Activated CD8-positive, alpha-beta memory T cell treated with anti-CD3 and anti-CD28 coated beads, Interleukin-2, amount 10 ng/mL, durations not matched to agents 7 days and 5 days (primary cell): Measurements from ENCODE around the gene EVX2. TPM values are rescaled to one million over a fixed set of nuclear protein-coding genes. Genes with fewer than 3 reads are reported as not detected.

Source experiments
- ATAC-seq: fragments of 150-1000 bp; cut with Tn5 transposase; one replicate; pipeline ENCODE4 v1.10.0; 2021; ENCODE audit warnings: moderate library complexity
- CTCF ChIA-PET: fragments of 350-600 bp; sonication (Branson Sonifier 250); formaldehyde crosslinking; loops from one replicate; lab custom pipeline; 2021; ENCODE audit warnings: antibody characterized with exemption; lab: Charles Lee
- DNase-seq: peaks from one replicate; pipeline ENCODE4 v3.0.0-alpha.2; 2020
- H3K27ac Mint-ChIP-seq: one replicate; pipeline ENCODE4 v1.8.0; 2021; ENCODE audit warnings: mild to moderate bottlenecking, mixed read lengths
- H3K27me3 Mint-ChIP-seq: one replicate; pipeline ENCODE4 v1.8.0; 2021; ENCODE audit warnings: mixed read lengths
- H3K36me3 Mint-ChIP-seq: one replicate; pipeline ENCODE4 v1.8.0; 2021; ENCODE audit warnings: mild to moderate bottlenecking, mixed read lengths
- H3K4me1 Mint-ChIP-seq: one replicate; pipeline ENCODE4 v1.8.0; 2021; ENCODE audit warnings: mixed read lengths
- H3K4me3 Mint-ChIP-seq: one replicate; pipeline ENCODE4 v1.8.0; 2021; ENCODE audit warnings: mild to moderate bottlenecking, moderate library complexity, mixed read lengths
- H3K9me3 Mint-ChIP-seq: one replicate; pipeline ENCODE4 v1.8.0; 2022; ENCODE audit warnings: low read depth, mixed read lengths
- total RNA-seq, 2 experiments: library from RNA; stranded (reverse); gene quantifications; one replicate each; pipeline ENCODE4 v1.2.3, GENCODE V29; 2021

Gene EVX2
- total RNA-seq, 2 experiments from 2014 or later = not detected

GRCh38 chr2:176076063-176076462 lies 7.7 kb downstream of the EVX2 start:
- DNase-seq = no peak
- H3K4me1 Mint-ChIP-seq = peaks cover 8% of the 10 kb centered on the region
- no peaks in the 10 kb centered on the region for H3K9me3 Mint-ChIP-seq
- no peak overlapping the region for H3K27ac Mint-ChIP-seq
- CTCF ChIA-PET = no interaction called here
- no peak overlapping the region for H3K4me3 Mint-ChIP-seq
- no peak for ATAC-seq
- H3K27me3 Mint-ChIP-seq = peaks cover 82% of the 10 kb centered on the region
- H3K36me3 Mint-ChIP-seq = peaks cover 3% of the 10 kb centered on the region

DNA sequence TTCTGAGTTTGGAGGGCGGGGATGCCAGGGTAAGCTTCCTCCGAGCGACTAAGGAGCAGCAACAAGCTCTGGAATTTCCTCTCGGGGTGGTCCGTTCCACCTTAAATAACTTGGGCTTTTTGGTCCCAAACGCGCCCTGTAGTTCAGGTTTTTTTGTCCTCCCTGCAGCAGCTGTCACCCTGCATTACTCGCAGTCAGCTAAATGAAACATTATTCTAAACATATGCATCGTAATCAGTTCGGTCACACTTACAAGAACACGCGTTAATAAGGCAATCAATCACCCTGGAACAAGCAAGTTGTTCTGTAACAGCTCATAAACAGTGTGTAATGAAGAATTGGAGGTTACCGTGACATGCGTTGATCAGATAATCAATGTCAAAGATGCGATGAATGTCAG lies 8.3 kb downstream of the EVX2 start:
- Mint-ChIP-seq H3K4me3 (no peak overlapping the region), H3K4me1 (peaks cover 6% of the 10 kb centered on the region), H3K36me3 (peaks cover 3% of the 10 kb centered on the region), H3K9me3 (no peaks in the 10 kb centered on the region), H3K27me3 (peaks cover 82% of the 10 kb centered on the region), H3K27ac (no peak overlapping the region)
- no peak for DNase-seq
- CTCF ChIA-PET = interaction anchor here (1.2 kb wide), 1 partner anchor 386 kb away, joined by 4 read pairs; no protein-coding TSS in a partner anchor
- no peak for ATAC-seq

DNA sequence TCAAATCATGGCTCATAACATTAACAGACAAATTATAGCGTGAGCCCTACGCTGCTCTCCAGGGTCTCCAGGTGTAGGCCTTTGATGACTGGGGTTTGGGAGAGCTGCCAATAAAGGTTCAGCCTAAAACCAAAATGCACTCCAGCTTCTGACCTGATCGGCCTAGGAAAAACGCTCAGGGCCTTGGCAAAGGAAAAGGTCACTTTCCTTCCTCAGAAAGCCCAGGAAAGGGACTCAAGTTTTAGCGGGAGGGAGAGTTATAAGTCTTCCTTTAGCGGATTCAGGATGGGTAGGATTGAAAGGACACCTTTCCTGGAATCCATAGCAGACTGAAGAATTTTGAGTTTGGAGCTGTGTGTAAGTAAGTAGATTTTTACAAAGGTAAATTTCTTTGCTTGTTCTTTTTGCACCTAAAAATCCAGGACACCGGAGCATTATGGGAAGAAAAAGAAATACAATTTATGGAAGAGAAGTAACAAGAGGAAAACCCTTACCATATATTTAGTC lies 8.8 kb downstream of the EVX2 start:
- peaks cover 6% of the 10 kb centered on the region for H3K4me1 Mint-ChIP-seq
- no peak for DNase-seq
- H3K36me3 Mint-ChIP-seq = peaks cover 3% of the 10 kb centered on the region
- CTCF ChIA-PET = interaction anchor here (1.2 to 1.3 kb wide), 2 partner anchors 36 to 385 kb away, joined by 3 to 4 read pairs; no protein-coding TSS in a partner anchor
- no peak overlapping the region for H3K27ac Mint-ChIP-seq
- no peak overlapping the region for H3K4me3 Mint-ChIP-seq
- no peaks in the 10 kb centered on the region for H3K9me3 Mint-ChIP-seq
- ATAC-seq = no peak
- H3K27me3 Mint-ChIP-seq = peaks cover 87% of the 10 kb centered on the region

DNA sequence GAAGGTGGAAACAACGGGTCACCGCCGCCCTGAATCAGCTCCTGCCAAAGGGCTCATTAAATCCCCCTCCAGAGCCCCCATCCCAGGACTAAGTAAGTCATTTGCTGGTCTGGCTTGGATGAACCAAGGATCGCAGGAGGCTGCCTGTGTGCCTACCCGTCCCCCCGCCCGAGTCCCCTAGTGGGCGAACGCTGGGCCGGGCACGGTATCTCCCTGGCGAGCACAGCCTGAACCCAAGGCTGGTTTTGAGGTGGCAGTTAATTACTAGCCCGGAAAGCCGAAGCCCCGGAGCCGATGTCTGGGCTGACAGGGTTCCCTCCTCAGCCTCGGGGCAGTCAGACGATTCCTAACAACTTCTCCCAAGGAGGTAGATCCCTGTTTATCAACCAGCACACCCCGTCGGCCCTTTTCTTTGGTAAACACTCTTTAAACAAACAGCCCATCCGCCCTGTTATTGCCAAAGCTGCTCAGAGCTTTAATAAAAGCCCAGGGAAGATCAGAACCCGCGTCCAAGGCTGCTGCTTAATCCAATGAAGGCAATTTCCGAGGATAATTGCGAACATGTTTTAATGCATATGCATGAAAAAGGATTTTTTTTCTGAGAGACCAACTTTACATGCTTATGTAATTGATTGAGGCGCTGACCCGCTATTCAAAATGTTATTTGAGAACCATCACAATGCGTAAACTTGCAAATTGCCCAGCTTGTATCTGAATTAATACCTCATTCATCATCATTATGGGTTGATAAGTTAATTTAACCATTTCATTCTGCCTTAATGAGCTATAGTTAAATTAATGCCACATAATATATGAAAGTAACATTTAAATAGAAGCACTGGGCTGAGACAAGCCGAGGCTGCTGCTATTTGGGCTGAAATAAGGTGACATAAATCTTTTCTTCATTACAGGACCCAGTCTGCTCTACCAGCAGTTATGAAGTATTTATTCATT lies 10.5 kb downstream of the EVX2 start:
- CTCF ChIA-PET = interaction anchor here (1.0 to 1.3 kb wide), 2 partner anchors 37 to 53 kb away, joined by 3 read pairs; no protein-coding TSS in a partner anchor
- Mint-ChIP-seq H3K36me3 (no peaks in the 10 kb centered on the region), H3K4me3 (no peak overlapping the region), H3K9me3 (no peaks in the 10 kb centered on the region), H3K4me1 (peaks cover 2% of the 10 kb centered on the region), H3K27me3 (peaks cover 90% of the 10 kb centered on the region), H3K27ac (no peak overlapping the region)
- DNase-seq (no peak), ATAC-seq (no peak)

DNA sequence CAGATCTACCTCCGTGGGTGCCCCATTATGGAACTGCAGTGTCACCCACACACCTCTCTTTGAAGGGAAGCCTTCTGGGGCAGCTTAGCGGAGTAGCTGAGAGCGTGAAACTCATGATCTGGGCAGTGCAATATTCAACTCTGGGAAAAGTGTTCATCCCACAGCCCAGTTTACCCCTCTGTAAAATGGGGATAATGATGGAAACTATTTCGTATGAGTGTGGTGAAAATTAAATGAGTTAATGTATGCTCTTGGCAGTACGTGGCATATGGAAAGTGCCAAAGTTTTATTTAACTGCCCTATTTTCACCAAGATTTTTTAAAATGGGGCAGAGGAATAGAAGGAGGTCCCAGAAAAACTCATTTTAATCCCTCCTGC lies 11.5 kb downstream of the EVX2 start:
- peaks cover 5% of the 10 kb centered on the region for H3K4me1 Mint-ChIP-seq
- H3K4me3 Mint-ChIP-seq = no peak overlapping the region
- no peak for DNase-seq
- no peaks in the 10 kb centered on the region for H3K36me3 Mint-ChIP-seq
- no peak for ATAC-seq
- no peaks in the 10 kb centered on the region for H3K9me3 Mint-ChIP-seq
- H3K27me3 Mint-ChIP-seq = peaks cover 97% of the 10 kb centered on the region
- H3K27ac Mint-ChIP-seq = no peak overlapping the region
- CTCF ChIA-PET = interaction anchor here (1.1 kb wide), 1 partner anchor 54 kb away, joined by 3 read pairs; no protein-coding TSS in a partner anchor

- Mint-ChIP-seq H3K4me3 (no peak overlapping the region), H3K9me3 (no peaks in the 10 kb centered on the region), H3K27ac (no peak overlapping the region), H3K27me3 (peaks cover 98% of the 10 kb centered on the region), H3K36me3 (no peaks in the 10 kb centered on the region), H3K4me1 (peaks cover 5% of the 10 kb centered on the region)
- ATAC-seq = no peak
- no peak for DNase-seq
- CTCF ChIA-PET = interaction anchor here (0.8 to 1.1 kb wide), 2 partner anchors 21 to 55 kb away, joined by 3 read pairs; partner anchors contain the start of gene HOXD13
Observed at GRCh38 chr2:176071330-176072291, 12.2 kb downstream of the EVX2 start.

DNA sequence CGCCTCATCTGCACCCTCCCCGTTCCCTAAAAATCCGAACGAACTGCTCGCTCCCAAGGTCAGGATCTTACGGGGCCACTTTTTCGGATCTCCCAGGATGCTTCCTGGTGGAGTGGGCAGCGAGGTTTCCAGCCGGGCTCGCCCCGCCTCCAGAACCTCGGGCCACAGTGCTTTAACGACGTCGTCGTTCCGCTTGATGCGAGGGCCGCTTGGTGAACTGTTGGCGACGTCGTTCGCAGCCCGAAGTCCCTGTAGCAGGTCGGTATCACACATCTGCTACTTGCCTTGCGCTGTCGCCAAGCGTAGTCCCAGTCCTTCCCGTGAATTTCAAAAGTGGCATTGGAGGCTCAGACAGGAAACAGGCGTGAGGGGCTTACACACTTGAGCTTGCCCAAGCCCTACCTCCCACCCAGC lies 15.3 kb downstream of the EVX2 start:
- H3K4me1 Mint-ChIP-seq = peaks cover 13% of the 10 kb centered on the region
- H3K27ac Mint-ChIP-seq = no peak overlapping the region
- H3K4me3 Mint-ChIP-seq = no peak overlapping the region
- no peak for ATAC-seq
- no peaks in the 10 kb centered on the region for H3K36me3 Mint-ChIP-seq
- no peak for DNase-seq
- H3K27me3 Mint-ChIP-seq = peaks cover 96% of the 10 kb centered on the region
- CTCF ChIA-PET = no interaction called here
- no peaks in the 10 kb centered on the region for H3K9me3 Mint-ChIP-seq

- CTCF ChIA-PET = no interaction called here
- Mint-ChIP-seq H3K9me3 (no peaks in the 10 kb centered on the region), H3K27ac (no peak overlapping the region), H3K36me3 (no peaks in the 10 kb centered on the region), H3K4me3 (no peak overlapping the region), H3K27me3 (peaks cover 89% of the 10 kb centered on the region), H3K4me1 (peaks cover 13% of the 10 kb centered on the region)
- DNase-seq = no peak
- no peak for ATAC-seq
Observed at GRCh38 chr2:176067589-176068418, 16.0 kb downstream of the EVX2 start.

GRCh38 chr2:176066645-176067588 lies 16.8 kb downstream of the EVX2 start:
- H3K27me3 Mint-ChIP-seq = peaks cover 89% of the 10 kb centered on the region
- H3K4me1 Mint-ChIP-seq = peaks cover 13% of the 10 kb centered on the region
- no peak overlapping the region for H3K27ac Mint-ChIP-seq
- no peak for DNase-seq
- CTCF ChIA-PET = no interaction called here
- H3K36me3 Mint-ChIP-seq = no peaks in the 10 kb centered on the region
- no peak overlapping the region for H3K4me3 Mint-ChIP-seq
- no peaks in the 10 kb centered on the region for H3K9me3 Mint-ChIP-seq
- no peak for ATAC-seq

DNA sequence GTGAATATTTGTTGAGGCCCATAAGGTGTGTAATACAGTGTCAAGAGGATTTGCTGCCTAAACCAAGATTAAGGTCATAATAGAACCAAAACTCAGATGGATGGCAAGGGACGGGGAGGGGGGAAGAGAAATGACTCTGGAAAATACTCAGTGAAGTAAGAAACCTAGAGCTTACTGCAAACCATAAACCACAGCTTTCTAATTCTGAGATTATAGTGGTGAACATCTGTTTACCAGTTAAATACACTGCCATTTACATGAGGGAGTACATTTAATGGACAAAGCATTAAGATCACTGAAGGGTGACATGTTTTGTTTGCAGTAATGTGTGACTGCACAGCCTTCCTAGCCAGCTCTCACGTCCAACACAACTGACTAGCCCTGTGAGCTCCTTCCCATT lies 19.8 kb downstream of the EVX2 start:
- H3K27me3 Mint-ChIP-seq = peaks cover 77% of the 10 kb centered on the region
- no peak overlapping the region for H3K27ac Mint-ChIP-seq
- no peak for DNase-seq
- CTCF ChIA-PET = interaction anchor here (0.6 to 1.4 kb wide), 2 partner anchors 77 to 166 kb away, joined by 3 read pairs; no protein-coding TSS in a partner anchor
- H3K9me3 Mint-ChIP-seq = no peaks in the 10 kb centered on the region
- H3K4me1 Mint-ChIP-seq = peaks cover 13% of the 10 kb centered on the region
- peak; percentile 51 for ATAC-seq
- no peaks in the 10 kb centered on the region for H3K36me3 Mint-ChIP-seq
- H3K4me3 Mint-ChIP-seq = no peak overlapping the region

- Mint-ChIP-seq H3K27me3 (peaks cover 55% of the 10 kb centered on the region), H3K9me3 (no peaks in the 10 kb centered on the region), H3K4me3 (no peak overlapping the region), H3K36me3 (no peaks in the 10 kb centered on the region), H3K27ac (no peak overlapping the region), H3K4me1 (no peaks in the 10 kb centered on the region)
- ATAC-seq (no peak), DNase-seq (no peak)
- CTCF ChIA-PET = no interaction called here
Observed at GRCh38 chr2:176056406-176056805, 27.4 kb downstream of the EVX2 start.
